Transverse colon (tissue), 3 donors: Measurements from ENCODE around the gene MCRIP2.

ENCODE experiments used
- CTCF ChIP-seq, 5 experiments: fragments of 200-600 bp in 3 of 5; fragments of 450-650 bp in 2 of 5; sonication (generic) in 3 of 5; IDR thresholded peaks; 1 replicate in 2 of 5; 2 replicates in 3 of 5; pipeline ENCODE4 v1.5.1; 2016 to 2017; ENCODE audit warnings: antibody characterized with exemption in 5 of 5, inconsistent platforms in 3 of 5, mild to moderate bottlenecking in 2 of 5, moderate library complexity in 1 of 5
- POLR2A ChIP-seq: fragments of 450-650 bp; IDR thresholded peaks from one replicate; pipeline ENCODE4 v1.6.1; 2016; ENCODE audit warnings: antibody characterized with exemption, mild to moderate bottlenecking, moderate library complexity

DNA sequence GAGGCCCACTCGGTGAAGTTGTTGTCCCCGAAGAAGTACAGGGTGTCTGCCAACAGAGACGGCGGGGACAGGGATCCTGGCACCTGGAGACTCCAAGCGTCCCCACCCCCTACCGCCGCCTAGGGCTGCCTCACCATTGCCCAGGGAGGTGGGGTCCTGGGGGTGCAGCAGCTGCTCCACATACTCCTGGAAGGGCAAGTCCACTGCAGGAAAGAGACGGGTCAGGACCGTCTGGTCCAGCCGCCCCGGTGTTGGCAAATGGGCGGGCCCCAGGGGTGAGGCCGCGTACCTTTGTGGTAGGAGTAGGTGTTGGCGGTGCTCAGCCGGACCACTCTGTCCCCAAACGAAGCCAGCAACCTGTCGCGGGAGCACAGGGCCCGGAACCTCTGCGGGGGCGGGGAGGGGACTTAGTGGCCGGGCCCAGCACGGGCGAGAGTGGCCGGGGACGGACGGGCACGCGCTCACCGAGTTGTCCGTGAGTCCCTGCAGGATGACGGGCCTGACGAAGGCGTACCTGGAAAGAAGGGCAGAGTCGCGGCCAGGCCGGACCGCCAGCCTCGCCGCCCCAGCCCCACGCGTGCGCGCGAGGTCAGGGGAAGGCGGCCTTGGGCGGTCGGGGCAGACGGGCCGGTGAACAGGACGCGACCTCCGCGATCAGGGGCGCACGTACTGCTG lies 41.9 kb downstream of the MCRIP2 start:
- TF ChIP-seq CTCF (IDR thresholded peaks at IDR 0.05) (no peak), POLR2A (peak; percentile 16)
